ENCODE results near the gene FTO. TPM values are rescaled to one million over a fixed set of nuclear protein-coding genes. Genes with fewer than 3 reads are reported as not detected.

Gene FTO
- total RNA-seq, 1 donor from 2014 or later, result 79.2 TPM

DNA sequence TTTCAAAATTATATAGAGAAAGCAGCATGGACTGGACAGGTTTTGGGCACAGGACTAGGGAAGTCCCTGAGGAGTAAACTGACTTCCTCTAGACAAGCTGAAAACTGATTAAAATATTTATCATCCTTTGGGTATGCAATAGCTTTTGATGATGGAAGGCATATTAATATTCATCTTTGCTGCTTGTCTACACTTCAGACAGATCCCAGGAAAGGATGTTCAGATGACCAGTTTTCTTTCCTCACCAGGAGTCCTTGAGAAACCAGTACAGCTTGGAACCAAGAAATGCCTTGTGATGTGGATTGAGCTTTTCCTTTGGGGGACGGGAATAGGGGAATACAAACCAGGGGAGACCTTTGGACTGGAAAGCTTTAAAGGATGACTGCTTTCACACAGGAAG, 195.5 kb downstream of the FTO start:
- DNase-seq (ENCODE audit: low spot score), result no peak

DNA sequence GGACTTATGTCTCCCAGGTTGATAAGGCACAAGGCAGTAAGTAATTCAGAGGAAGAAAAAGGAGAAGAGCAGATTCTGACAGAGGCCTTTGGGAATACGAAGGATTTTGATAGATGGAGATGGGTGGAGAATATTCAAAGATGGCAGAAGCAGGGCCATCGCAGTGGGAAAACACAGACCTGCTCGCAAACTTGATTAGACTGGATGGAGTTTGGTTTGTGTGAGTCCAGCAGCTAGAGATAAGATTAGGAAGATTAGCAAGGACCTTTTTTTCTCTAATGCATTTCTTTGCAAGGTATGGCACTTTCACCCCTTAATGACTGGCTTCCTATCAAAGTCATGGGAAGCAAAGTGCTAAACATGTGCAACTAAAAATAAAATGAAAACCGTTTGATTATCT, 196.7 kb downstream of the FTO start:
- no peak for DNase-seq (ENCODE audit: low spot score)

- DNase-seq (ENCODE audit: low spot score), result no peak
Measured at GRCh38 chr16:53901408-53901807, 197.5 kb downstream of the FTO start.

GRCh38 chr16:53904533-53904932, 200.6 kb downstream of the FTO start:
- no peak for DNase-seq (ENCODE audit: low spot score)

- no peak for DNase-seq (ENCODE audit: low spot score)
Measured at GRCh38 chr16:53905028-53905427, 201.1 kb downstream of the FTO start.

GRCh38 chr16:53908731-53909130, 204.8 kb downstream of the FTO start:
- no peak for DNase-seq (ENCODE audit: low spot score)

DNA sequence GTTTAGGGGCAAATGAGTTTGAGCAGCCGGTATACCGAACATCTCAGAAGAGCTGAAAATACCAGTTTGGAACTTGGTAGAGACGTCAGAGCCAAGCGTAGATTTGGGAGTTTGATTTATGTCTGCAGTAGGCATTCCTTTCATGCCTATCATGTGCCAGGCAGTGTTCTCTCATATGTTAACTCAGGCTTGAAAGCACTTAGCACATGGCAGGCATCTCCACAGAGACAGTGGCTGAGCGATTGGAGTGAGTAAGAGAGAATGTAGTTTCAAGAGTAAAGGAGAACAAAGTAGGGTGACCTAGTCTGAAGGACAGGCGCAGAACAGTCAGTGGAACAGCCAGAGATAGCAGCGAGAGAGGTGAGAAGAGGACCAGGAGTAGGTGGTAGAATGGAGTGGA, 207.0 kb downstream of the FTO start:
- no peak for DNase-seq (ENCODE audit: low spot score)

GRCh38 chr16:53911513-53911912, 207.6 kb downstream of the FTO start:
- DNase-seq (ENCODE audit: low spot score), result no peak

DNA sequence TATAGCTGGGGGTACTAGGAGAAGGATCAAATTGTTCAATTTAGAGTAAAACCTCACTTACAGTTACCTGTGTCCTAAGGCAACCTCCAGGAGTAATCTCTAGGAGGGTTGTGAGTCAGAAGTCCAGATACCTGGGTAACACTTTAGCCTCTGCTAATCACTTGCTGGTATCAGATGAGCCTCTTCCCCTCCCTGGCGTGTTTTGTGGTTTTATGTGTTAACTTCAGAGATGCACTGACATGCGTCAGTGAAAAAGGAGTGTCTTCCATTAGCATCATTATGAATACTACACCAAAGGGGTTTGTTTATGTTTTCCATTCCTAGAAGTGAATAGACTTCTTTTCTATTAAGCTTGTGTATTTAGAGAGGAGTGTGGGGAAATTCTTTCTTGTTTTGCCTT, 208.2 kb downstream of the FTO start:
- DNase-seq (ENCODE audit: low spot score), result no peak

- no peak for DNase-seq (ENCODE audit: low spot score)
Measured at GRCh38 chr16:53913099-53913870, 209.3 kb downstream of the FTO start.

DNA sequence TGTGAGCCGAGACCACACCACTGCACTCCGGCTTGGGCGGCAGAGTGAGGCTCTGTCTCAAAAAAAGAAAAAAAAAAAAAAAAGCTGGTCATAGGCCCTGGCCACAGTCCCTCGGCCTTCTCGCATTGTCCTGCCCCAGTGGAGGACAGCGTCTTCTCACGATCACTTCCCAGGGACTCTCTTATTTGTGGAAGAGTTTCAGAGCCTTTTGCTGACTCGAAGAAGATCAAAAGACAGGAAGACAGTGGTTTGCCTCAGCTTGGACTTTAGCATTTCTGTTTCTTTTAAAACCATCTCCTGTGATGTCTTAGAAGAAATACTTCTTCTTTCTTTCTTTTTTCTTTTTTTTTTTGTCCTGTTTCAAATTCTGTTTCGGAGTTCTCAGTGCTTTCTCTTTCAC, 210.0 kb downstream of the FTO start:
- no peak for DNase-seq (ENCODE audit: low spot score)

GRCh38 chr16:53914736-53915135, 210.8 kb downstream of the FTO start:
- DNase-seq (ENCODE audit: low spot score), result no peak

- DNase-seq (ENCODE audit: low spot score), result no peak
Measured at GRCh38 chr16:53915452-53916160, 211.7 kb downstream of the FTO start.

DNA sequence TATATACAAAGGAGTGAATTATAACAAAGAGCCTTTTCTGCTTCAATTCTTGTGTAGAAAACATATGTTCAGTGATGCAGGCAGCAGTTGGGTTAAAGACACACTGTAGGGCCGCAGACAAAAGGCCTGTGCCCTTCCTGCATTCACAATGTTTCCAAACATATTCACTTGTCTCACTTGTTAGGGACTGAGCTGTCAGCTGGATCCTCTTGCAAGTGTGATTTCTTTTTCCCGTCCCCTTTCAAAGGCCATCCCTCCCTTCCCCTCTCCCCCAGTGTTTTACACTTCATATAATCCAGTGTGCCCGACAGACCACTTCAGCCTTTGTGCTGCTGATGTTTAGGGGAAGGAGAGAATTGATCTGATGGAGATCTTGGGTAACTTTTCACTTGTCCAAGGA, 217.0 kb downstream of the FTO start:
- DNase-seq (ENCODE audit: low spot score), result no peak

DNA sequence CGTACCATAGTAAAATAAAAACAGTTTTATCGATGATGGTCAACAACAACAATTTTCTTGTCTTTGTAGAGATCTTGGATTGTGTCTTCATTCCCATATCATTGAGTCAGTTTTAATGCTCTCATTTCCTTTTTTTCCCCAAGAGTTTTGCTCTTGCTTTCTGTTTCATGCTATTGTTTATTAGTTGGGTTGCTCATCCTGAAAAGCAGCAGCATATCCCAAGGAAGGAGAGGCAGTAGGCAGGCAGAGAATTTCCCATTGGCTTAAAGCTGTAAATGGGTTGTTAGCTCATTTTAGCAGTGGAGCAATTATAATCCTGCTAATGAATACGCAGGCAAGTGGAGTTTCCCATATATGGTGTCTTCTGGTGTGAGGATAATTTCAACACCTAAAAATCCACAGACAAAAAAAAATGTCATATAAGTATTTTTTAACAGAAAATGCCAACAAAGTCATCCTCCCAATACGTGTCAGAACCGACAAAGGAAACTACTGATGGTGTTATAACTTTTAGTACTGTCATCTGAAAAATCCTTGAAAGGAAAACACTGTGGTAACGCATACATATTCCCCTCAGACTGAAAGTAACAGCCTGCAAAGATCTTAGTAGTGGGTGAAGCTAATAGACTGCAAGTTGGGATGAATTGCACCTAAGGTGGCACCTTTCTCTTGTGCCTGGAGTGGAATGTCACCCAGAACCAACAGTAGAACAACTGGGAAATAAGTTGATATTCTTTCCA, 218.3 kb downstream of the FTO start:
- DNase-seq (ENCODE audit: low spot score), result no peak

- DNase-seq (ENCODE audit: low spot score), result no peak
Measured at GRCh38 chr16:53922807-53923571, 219.0 kb downstream of the FTO start.

- no peak for DNase-seq (ENCODE audit: low spot score)
Measured at GRCh38 chr16:53924331-53925106, 220.6 kb downstream of the FTO start.

DNA sequence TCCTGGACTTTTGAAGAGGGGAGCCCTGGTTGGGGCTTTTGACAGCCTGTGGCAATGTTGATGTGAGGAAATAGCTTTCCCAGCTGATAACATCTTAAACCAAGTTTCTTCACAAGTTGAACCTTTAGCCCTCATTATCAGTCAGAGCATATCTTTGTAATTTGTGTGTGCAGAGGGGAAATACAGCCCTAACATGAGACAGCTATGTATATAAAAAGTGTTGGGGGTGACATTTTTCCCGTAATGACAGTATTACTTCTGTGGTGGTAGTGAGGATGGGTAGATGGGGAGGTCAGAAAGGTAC, 221.1 kb downstream of the FTO start:
- no peak for DNase-seq (ENCODE audit: low spot score)

GRCh38 chr16:53925526-53925925, 221.6 kb downstream of the FTO start:
- DNase-seq (ENCODE audit: low spot score), result no peak

DNA sequence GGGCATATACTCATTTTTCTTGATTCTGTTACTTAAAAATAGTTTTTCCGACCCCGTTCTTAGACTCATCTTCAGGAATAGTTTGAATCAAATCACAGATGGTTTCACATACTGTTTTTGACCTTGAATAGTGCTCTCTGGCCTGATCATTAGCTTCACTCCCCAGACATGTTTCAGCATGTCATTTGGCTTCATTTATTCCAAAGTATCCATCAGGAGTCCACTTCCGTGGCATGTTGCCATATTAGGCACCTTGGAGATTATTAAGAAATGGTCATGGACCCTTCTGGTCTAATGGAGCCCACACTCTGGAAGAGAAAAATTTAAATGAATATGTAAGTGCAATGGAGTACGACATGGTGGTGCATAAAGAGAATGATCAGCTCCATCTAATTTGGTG, 222.3 kb downstream of the FTO start:
- DNase-seq (ENCODE audit: low spot score), result no peak

DNA sequence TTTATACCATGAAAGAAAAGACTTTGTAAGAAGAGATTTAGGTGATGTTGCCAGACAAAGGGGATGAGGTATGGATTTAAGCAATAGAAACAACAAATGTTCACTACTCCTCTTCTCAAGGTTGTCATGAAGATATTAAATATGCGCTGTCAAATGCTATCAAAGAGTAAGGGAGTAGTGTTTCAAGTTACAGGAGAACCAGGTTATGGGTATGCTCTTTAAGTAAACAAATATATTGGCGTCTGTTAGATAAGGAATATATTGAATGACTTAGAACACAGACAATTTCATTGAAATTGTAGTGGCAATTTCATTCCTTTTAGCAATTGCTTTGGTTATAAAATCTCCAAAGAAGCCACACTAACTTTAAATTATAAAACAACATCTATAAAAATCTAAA, 229.0 kb downstream of the FTO start:
- no peak for DNase-seq (ENCODE audit: low spot score)

Measured in mucosa of gallbladder (tissue), 1 donor.